Endothelial cell of umbilical vein (primary cell): Measurements from ENCODE around the gene MESD. TPM values are rescaled to one million over a fixed set of nuclear protein-coding genes. Genes with fewer than 3 reads are reported as not detected.

Experiments
- BruUV-seq: library from RNA; stranded (reverse); fragments of 400-500 nt; replicated peaks from 2 replicates; lab custom pipeline; 2021; lab: Mats Ljungman, UMichigan
- CTCF ChIA-PET: fragments of 300-600, 350-600 bp; sonication (Branson Sonifier 250); formaldehyde crosslinking; loops from one replicate; lab custom pipeline; 2021; ENCODE audit warnings: antibody characterized with exemption, inconsistent platforms; lab: Charles Lee
- POLR2A ChIA-PET: fragments of 300-600, 350-600 bp; sonication (Branson Sonifier 250); formaldehyde crosslinking; loops from one replicate; lab custom pipeline; 2021; ENCODE audit warnings: antibody characterized with exemption, inconsistent platforms; lab: Charles Lee
- DNase-seq: peaks from one replicate; pipeline ENCODE4 v3.0.0-alpha.2; 2011; ENCODE audit warnings: low read depth, low spot score
- FAIRE-seq: peaks from 2 replicates; lab custom pipeline; 2011; peaks lifted over from hg19 to GRCh38; lab: Jason Lieb, UNC
- H2AFZ ChIP-seq: 2 replicates; pipeline ENCODE4 v1.6.0; 2012; ENCODE audit warnings: low read depth, low read length, control low read depth, inconsistent platforms
- H3K27ac ChIP-seq: 2 replicates; pipeline ENCODE4 v1.5.1; 2011; ENCODE audit warnings: low read depth, mild to moderate bottlenecking, control low read depth, low read length, moderate library complexity; ENCODE audit not compliant: insufficient read depth
- H3K27me3 ChIP-seq, 2 experiments: 2 replicates each; pipeline versions ENCODE4 v1.6.0 to v1.6.1; 2011; ENCODE audit warnings: low read length in 2 of 2, mixed read lengths in 1 of 2; ENCODE audit not compliant: control insufficient read depth in 2 of 2, insufficient read depth in 2 of 2
- H3K36me3 ChIP-seq, 2 experiments: 2 replicates in 1 of 2; 3 replicates in 1 of 2; pipeline ENCODE4 v1.5.1; 2011; ENCODE audit warnings: low read length in 2 of 2, mild to moderate bottlenecking in 1 of 2, moderate library complexity in 1 of 2; ENCODE audit not compliant: control insufficient read depth in 2 of 2, insufficient read depth in 2 of 2; ENCODE audit errors: extremely low read depth in 1 of 2
- H3K4me1 ChIP-seq: 3 replicates; pipeline ENCODE4 v1.5.1; 2011; ENCODE audit warnings: mild to moderate bottlenecking, low read length; ENCODE audit not compliant: control insufficient read depth, insufficient read depth; ENCODE audit errors: extremely low read depth
- H3K4me2 ChIP-seq: 2 replicates; pipeline ENCODE4 v1.6.1; 2011; ENCODE audit warnings: low read length, control low read depth, mixed read lengths; ENCODE audit not compliant: insufficient read depth
- H3K4me3 ChIP-seq, 3 experiments: fragments of 200-600 bp in 1 of 3; sonication (generic), shearing (Covaris generic) in 1 of 3; replicated peaks in 1 of 3; 2 replicates each; pipeline ENCODE4 v1.5.1; 2011 to 2016; ENCODE audit warnings: control low read depth in 3 of 3, low read length in 3 of 3, mild to moderate bottlenecking in 2 of 3, inconsistent platforms in 1 of 3, low read depth in 1 of 3, moderate library complexity in 1 of 3; ENCODE audit not compliant: insufficient read depth in 1 of 3
- H3K79me2 ChIP-seq: 2 replicates; pipeline ENCODE4 v1.6.0; 2012; ENCODE audit warnings: low read length, inconsistent platforms; ENCODE audit not compliant: control insufficient read depth, insufficient read depth
- H3K9ac ChIP-seq: replicated peaks from 2 replicates; pipeline ENCODE3; 2011; ENCODE audit warnings: low read length, control low read depth; ENCODE audit not compliant: insufficient read depth; ENCODE audit errors: extremely low read depth
- H3K9me1 ChIP-seq: replicated peaks from 3 replicates; pipeline ENCODE4 v1.6.0; 2011; ENCODE audit warnings: mild to moderate bottlenecking, low read length; ENCODE audit not compliant: control insufficient read depth, insufficient read depth; ENCODE audit errors: extremely low read depth
- H3K9me3 ChIP-seq: replicated peaks from 2 replicates; pipeline ENCODE4 v1.5.1; 2012; ENCODE audit warnings: low read length, inconsistent platforms; ENCODE audit not compliant: control insufficient read depth, insufficient read depth
- H4K20me1 ChIP-seq: replicated peaks from 2 replicates; pipeline ENCODE3; 2011; ENCODE audit warnings: mild to moderate bottlenecking, low read length; ENCODE audit not compliant: control insufficient read depth, insufficient read depth; ENCODE audit errors: extremely low read depth
- CTCF ChIP-seq, 2 donors: IDR thresholded peaks; 1 replicate in 1 of 2; 2 replicates in 1 of 2; pipeline ENCODE4 v1.5.1; 2011; ENCODE audit warnings: low read length in 2 of 2, mild to moderate bottlenecking in 2 of 2, moderate library complexity in 2 of 2, control low read depth in 1 of 2, inconsistent platforms in 1 of 2, low read depth in 1 of 2; ENCODE audit not compliant: insufficient read depth in 1 of 2; ENCODE audit errors: extremely low read depth in 1 of 2
- EZH2 ChIP-seq: IDR thresholded peaks from 2 replicates; pipeline ENCODE4 v1.6.1; 2012; ENCODE audit warnings: borderline replicate concordance, low read depth, mild to moderate bottlenecking, moderate library complexity, low read length, inconsistent platforms; ENCODE audit not compliant: severe bottlenecking
- FOS ChIP-seq: IDR thresholded peaks from 2 replicates; pipeline ENCODE4 v1.6.1; 2011; ENCODE audit warnings: mild to moderate bottlenecking, low read length, moderate library complexity, borderline replicate concordance; ENCODE audit not compliant: insufficient read depth
- GATA2 ChIP-seq: IDR thresholded peaks from 2 replicates; pipeline ENCODE4 v1.7.0; 2011; ENCODE audit warnings: low read depth, mild to moderate bottlenecking, moderate library complexity, mixed read lengths, low read length; ENCODE audit not compliant: insufficient read length, insufficient read depth
- JUN ChIP-seq: IDR thresholded peaks from 2 replicates; pipeline ENCODE4 v1.6.1; 2011; ENCODE audit warnings: borderline replicate concordance, low read depth; ENCODE audit not compliant: insufficient read length, insufficient read depth
- MAX ChIP-seq: IDR thresholded peaks from 2 replicates; pipeline ENCODE4 v1.6.1; 2011; ENCODE audit not compliant: insufficient read depth, insufficient read length
- MYC ChIP-seq: IDR thresholded peaks from one replicate; pipeline ENCODE4 v1.6.1; 2011; ENCODE audit warnings: mild to moderate bottlenecking, low read depth, low read length
- POLR2A ChIP-seq: IDR thresholded peaks from 2 replicates; pipeline ENCODE4 v1.6.1; 2012; ENCODE audit warnings: low read depth, mild to moderate bottlenecking, control low read depth, low read length
- POLR2AphosphoS5 ChIP-seq: IDR thresholded peaks from 2 replicates; pipeline ENCODE4 v1.6.1; 2012; ENCODE audit warnings: low read depth, mild to moderate bottlenecking, control low read depth, low read length, moderate library complexity; ENCODE audit not compliant: insufficient read depth
- dilution Hi-C: fragments of 300-500 bp; cut with MboI; formaldehyde crosslinking; loops from one replicate; pipeline ENCODE4 v1.15.0; 2019; ENCODE audit warnings: low sequenced_read_pairs; ENCODE audit not compliant: extremely low pct_ligation_motif_present
- intact Hi-C: fragments of 100-400 bp; cut with micrococcal nuclease; formaldehyde crosslinking; loops from one replicate; pipeline ENCODE4 v1.10.0; 2022
- polyA plus RNA-seq, 4 experiments: library from polyadenylated mRNA; depleted of rRNA in 3 of 4; stranded (reverse) in 3 of 4; unstranded in 1 of 4; fragments of >200 nt; gene quantifications; 2 replicates each; pipeline versions ENCODE4 v1.2.1 to v1.2.3, GENCODE V29; 2011 to 2012; ENCODE audit warnings: missing spikeins in 1 of 4
- total RNA-seq: library from RNA; stranded (reverse); gene quantifications from 2 replicates; pipeline ENCODE4 v1.2.3, GENCODE V29; 2021

Gene MESD
- total and polyA plus RNA-seq, 2 donors (not counting 3 experiments of a cell fraction or from before 2014, with no cell fraction given), result 12.8 to 30.5 TPM

GRCh38 chr15:80967991-80968510 is 21.6 kb downstream of the MESD start:
- ChIA-PET CTCF (interaction anchor here (1.4 to 6.5 kb wide), 9 partner anchors 9 to 513 kb away, joined by 3 to 101 read pairs (median 20); partner anchors contain the start of gene CEMIP), POLR2A (no interaction called here)
- H4K20me1 ChIP-seq, result no peaks in the 10 kb centered on the region
- dilution Hi-C loops, result no loop called here
- peaks cover 0 to 6% of the 10 kb centered on the region in 2 experiments for H3K36me3 ChIP-seq
- H3K9me3 ChIP-seq, result no peaks in the 10 kb centered on the region
- H2AFZ ChIP-seq, result no peak overlapping the region
- no peaks in the 10 kb centered on the region for H3K9me1 ChIP-seq
- no peaks in the 10 kb centered on the region for H3K79me2 ChIP-seq
- TF ChIP-seq JUN, result no peak
- TF ChIP-seq MYC, result no peak
- TF ChIP-seq FOS, result no peak
- TF ChIP-seq EZH2, result no peak
- TF ChIP-seq POLR2AphosphoS5, result no peak
- no peak for TF ChIP-seq MAX
- no peak for TF ChIP-seq CTCF (IDR thresholded peaks at IDR 0.05; ENCODE audit: extremely low read depth in 1 of 2, insufficient read depth in 1 of 2, low read depth in 1 of 2, low read length in 2 of 2)
- no peak for TF ChIP-seq POLR2A
- no peak for TF ChIP-seq GATA2
- intact Hi-C loops, result no loop called here
- FAIRE-seq (no peak), DNase-seq (no peak)
- no peak overlapping the region for H3K4me2 ChIP-seq
- no peaks in the 10 kb centered on the region for H3K27me3 ChIP-seq
- BruUV-seq, result no TSS peak
- H3K9ac ChIP-seq, result no peak overlapping the region
- H3K4me1 ChIP-seq, result no peaks in the 10 kb centered on the region
- no peak overlapping the region for H3K27ac ChIP-seq
- H3K4me3 ChIP-seq, result no peak overlapping the region
